ENCODE measurements around the gene MBP. TPM values are rescaled to one million over a fixed set of nuclear protein-coding genes. Genes with fewer than 3 reads are reported as not detected.
A peak's percentile ranks its signal among the peaks of the same experiment; 100 is the strongest.
"Not testable (repeated sequence)": the region's sequence is repeated elsewhere in the genome, so short reads cannot be mapped to it uniquely, and the experiment has no call there.

The MBP gene
- total and polyA plus RNA-seq, 4 experiments from 2014 or later = 92.2 to 187 (median 149) TPM

DNA sequence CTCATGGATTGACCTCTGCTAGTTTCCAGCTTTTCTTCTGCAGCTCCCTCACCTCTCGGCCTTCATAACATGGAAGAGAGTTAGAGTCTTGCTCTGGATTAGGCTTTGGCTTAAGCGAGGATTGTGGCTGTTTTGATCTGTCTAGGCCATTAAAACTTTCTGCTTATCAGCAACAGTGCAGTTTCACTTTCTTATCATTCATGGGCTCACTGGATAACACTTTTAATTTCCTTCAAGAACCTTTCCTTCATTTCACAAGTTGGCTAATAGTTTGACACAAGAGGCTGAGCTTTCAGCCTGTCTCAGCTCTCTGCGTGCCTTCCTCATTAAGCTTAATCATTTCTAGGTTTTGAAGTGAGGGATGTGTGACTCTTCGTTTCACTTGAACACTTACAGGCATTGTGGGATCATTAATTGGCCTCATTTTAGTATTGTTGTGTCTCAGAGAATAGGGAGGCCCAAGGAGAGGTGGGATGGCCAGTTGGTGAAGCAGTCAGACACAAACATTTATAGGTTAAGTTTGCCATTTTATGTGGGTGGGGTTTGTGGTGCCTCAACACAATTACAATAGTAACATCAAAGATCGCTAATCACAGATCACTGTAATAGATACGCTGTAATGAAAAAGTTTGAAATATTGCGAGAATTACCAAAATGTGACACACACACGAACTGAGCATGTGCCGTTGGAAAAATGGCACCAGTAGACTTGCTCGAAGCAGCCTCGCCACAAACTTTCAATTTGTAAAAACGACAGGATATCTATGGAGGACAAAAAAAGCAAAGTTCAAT, 180.9 kb downstream of the MBP start:
- Mint-ChIP-seq H3K9me3 (no peaks in the 10 kb centered on the region), H3K4me1 (peaks cover 27 to 44% (median 37%) of the 10 kb centered on the region in 4 donors), H3K27ac (peak overlapping the region in 5 of 7 donors; percentile 37 to 73 (median 53)), H3K36me3 (peaks cover 55 to 70% of the 10 kb centered on the region in 2 donors), H3K4me3 (peak overlapping the region in 1 of 8 donors; percentile 19), H3K27me3 (no peaks in the 10 kb centered on the region)
- Histone ChIP-seq H3K9me3 (ENCODE audit: control insufficient read depth in 1 of 2, low read length in 2 of 2) (no peaks in the 10 kb centered on the region), H3K4me3 (ENCODE audit: low read length in 2 of 2) (no peak overlapping the region), H3K4me1 (ENCODE audit: insufficient read depth, low read length) (peaks cover 23% of the 10 kb centered on the region), H3K27me3 (ENCODE audit: insufficient read depth, low read length) (no peaks in the 10 kb centered on the region), H3K27ac (ENCODE audit: low read depth, low read length) (no peak overlapping the region), H3K36me3 (ENCODE audit: insufficient read depth, low read length) (peaks cover 14% of the 10 kb centered on the region)
- intact Hi-C loops (cut with micrococcal nuclease) = no loop called here
- ChIA-PET CTCF (ENCODE audit: partially characterized antibody) (no interaction called here), POLR2A (ENCODE audit: partially characterized antibody) (no interaction called here)
- no peak for DNase-seq

- peak overlapping the region in 5 of 8 donors; percentile 18 to 52 (median 44) for H3K4me3 Mint-ChIP-seq
- no peak overlapping the region for H3K4me3 ChIP-seq (ENCODE audit: low read length in 2 of 2)
- intact Hi-C loops (cut with micrococcal nuclease) = no loop called here
- no peaks in the 10 kb centered on the region for H3K9me3 ChIP-seq (ENCODE audit: control insufficient read depth in 1 of 2, low read length in 2 of 2)
- H3K4me1 Mint-ChIP-seq = peaks cover 31 to 54% (median 43%) of the 10 kb centered on the region in 4 donors
- peaks cover 0 to 6% (median 3%) of the 10 kb centered on the region in 8 donors for H3K9me3 Mint-ChIP-seq
- ChIA-PET POLR2A (ENCODE audit: partially characterized antibody) (interaction anchor here (0.7 kb wide), 1 partner anchor 38 kb away, joined by 3 read pairs; no protein-coding TSS in a partner anchor), CTCF (ENCODE audit: partially characterized antibody) (no interaction called here)
- peak overlapping the region in 1 of 7 donors; percentile 48 for H3K27ac Mint-ChIP-seq
- no peak for DNase-seq
- H3K36me3 Mint-ChIP-seq = peaks cover 69 to 72% of the 10 kb centered on the region in 2 donors
- H3K27me3 Mint-ChIP-seq = no peaks in the 10 kb centered on the region
- no peak overlapping the region for H3K27ac ChIP-seq (ENCODE audit: low read depth, low read length)
- no peaks in the 10 kb centered on the region for H3K27me3 ChIP-seq (ENCODE audit: insufficient read depth, low read length)
- H3K36me3 ChIP-seq (ENCODE audit: insufficient read depth, low read length) = peaks cover 12% of the 10 kb centered on the region
- peaks cover 23% of the 10 kb centered on the region for H3K4me1 ChIP-seq (ENCODE audit: insufficient read depth, low read length)
These were observed 184.2 kb downstream of the MBP start for GRCh38 chr18:76948345-76948744.

DNA sequence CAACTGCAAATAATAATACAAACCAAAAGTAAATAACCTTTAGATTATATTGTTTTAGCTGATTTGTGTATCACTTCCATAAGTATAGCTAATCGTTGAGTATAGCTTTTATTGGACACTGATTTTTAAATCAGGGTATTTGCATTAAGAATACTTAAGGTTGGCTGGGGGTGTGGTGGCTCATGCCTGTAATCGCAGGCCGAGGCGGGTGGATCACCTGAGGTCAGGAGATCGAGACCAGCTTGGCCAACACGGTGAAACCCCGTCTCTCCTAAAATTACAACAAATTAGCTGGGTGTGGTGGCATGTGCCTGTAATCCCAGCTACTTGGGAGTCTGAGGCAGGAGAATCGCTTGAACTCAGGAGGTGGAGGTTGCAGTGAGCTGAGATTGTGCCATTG, 188.2 kb downstream of the MBP start:
- CTCF ChIA-PET (ENCODE audit: partially characterized antibody) = interaction anchor here (1.2 to 2.1 kb wide), 3 partner anchors 20 to 56 kb away, joined by 3 to 7 read pairs (median 4); no protein-coding TSS in a partner anchor
- H3K4me3 Mint-ChIP-seq; H3K27me3 Mint-ChIP-seq; H3K4me3 ChIP-seq (ENCODE audit: low read length in 2 of 2); H3K27ac Mint-ChIP-seq; H3K36me3 ChIP-seq (ENCODE audit: insufficient read depth, low read length); H3K27ac ChIP-seq (ENCODE audit: low read depth, low read length); H3K27me3 ChIP-seq (ENCODE audit: insufficient read depth, low read length); intact Hi-C loops (cut with micrococcal nuclease); POLR2A ChIA-PET (ENCODE audit: partially characterized antibody); H3K9me3 Mint-ChIP-seq; H3K9me3 ChIP-seq (ENCODE audit: control insufficient read depth in 1 of 2, low read length in 2 of 2); DNase-seq: not testable (repeated sequence)
- peaks cover 22 to 34% (median 27%) of the 10 kb centered on the region in 4 donors for H3K4me1 Mint-ChIP-seq
- peaks cover 46 to 50% of the 10 kb centered on the region in 2 donors for H3K36me3 Mint-ChIP-seq
- peaks cover 18% of the 10 kb centered on the region for H3K4me1 ChIP-seq (ENCODE audit: insufficient read depth, low read length)

DNA sequence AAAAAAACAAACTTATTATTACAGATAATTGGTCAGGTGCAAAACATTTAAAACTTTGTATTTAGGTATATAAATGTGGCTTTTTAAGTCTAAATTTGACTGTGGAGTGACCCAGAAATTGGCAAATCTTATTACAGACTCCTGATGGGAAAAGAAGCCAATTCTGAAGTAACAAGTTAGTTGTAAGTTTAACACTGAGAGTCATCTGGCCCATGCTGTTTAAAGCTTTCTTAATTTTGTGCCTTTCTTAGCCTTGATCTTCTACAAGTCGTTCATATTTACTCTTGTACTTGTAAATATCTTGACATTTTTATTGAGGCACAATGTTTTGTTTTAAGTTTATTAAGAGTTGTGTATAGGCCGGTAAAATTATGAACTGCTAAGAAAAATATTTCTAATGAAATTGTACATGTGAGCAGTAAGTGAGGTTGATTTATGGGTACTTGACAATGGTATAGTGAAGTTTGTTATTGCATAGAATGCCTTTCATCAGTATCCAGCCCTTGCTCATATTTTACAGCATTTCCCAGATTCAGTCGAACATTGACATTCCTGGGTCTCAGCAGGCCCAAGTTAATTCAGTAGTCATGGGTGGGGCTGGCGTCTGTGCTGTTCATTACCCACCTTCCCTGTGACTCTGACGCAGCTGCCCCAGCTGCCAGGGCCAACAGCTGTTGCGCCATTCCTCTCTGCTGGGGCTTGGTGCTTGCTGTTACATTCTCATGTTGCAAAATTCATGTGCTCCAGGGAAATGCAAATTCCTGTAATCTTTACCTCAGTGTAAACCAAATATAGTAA, 188.8 kb downstream of the MBP start:
- Mint-ChIP-seq H3K36me3 (peaks cover 48 to 51% of the 10 kb centered on the region in 2 donors), H3K9me3 (peaks cover 0 to 6% (median 3%) of the 10 kb centered on the region in 8 donors), H3K27me3 (no peaks in the 10 kb centered on the region), H3K4me3 (no peak overlapping the region), H3K27ac (no peak overlapping the region), H3K4me1 (peaks cover 22 to 28% (median 24%) of the 10 kb centered on the region in 4 donors)
- intact Hi-C loops (cut with micrococcal nuclease) = no loop called here
- CTCF ChIA-PET (ENCODE audit: partially characterized antibody) = interaction anchor here (1.2 to 1.3 kb wide), 2 partner anchors 19 to 56 kb away, joined by 3 to 4 read pairs; no protein-coding TSS in a partner anchor
- Histone ChIP-seq H3K36me3 (ENCODE audit: insufficient read depth, low read length) (peaks cover 8% of the 10 kb centered on the region), H3K4me3 (ENCODE audit: low read length in 2 of 2) (no peak overlapping the region), H3K27ac (ENCODE audit: low read depth, low read length) (no peak overlapping the region), H3K9me3 (ENCODE audit: control insufficient read depth in 1 of 2, low read length in 2 of 2) (no peaks in the 10 kb centered on the region), H3K4me1 (ENCODE audit: insufficient read depth, low read length) (peaks cover 16% of the 10 kb centered on the region), H3K27me3 (ENCODE audit: insufficient read depth, low read length) (no peaks in the 10 kb centered on the region)
- POLR2A ChIA-PET (ENCODE audit: partially characterized antibody) = no interaction called here
- DNase-seq = no peak

DNA sequence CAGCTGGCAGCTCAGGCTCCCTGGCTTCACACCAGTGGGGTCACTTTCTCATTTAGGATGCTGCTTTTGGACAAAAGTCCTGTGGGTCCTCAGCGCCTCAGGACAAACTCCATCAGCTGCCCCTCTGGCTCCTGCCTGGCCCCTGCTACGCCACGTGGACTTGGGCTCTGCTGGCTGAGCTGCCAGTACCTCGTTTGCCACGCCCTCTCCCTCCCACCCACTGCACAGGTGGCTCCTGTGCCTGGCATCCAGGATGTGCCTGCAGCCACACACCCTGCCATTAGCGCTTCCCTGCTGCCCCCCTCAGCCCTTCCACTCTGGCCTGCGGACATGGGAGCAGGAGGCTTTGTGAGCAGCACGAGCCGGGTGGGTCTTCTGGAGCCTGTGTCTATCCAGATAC, 191.3 kb downstream of the MBP start:
- H3K36me3 ChIP-seq (ENCODE audit: insufficient read depth, low read length) = peaks cover 32% of the 10 kb centered on the region
- Mint-ChIP-seq H3K4me3 (no peak overlapping the region), H3K9me3 (peaks cover 0 to 6% (median 3%) of the 10 kb centered on the region in 8 donors), H3K36me3 (peaks cover 44 to 53% of the 10 kb centered on the region in 2 donors), H3K4me1 (peaks cover 4 to 7% (median 5%) of the 10 kb centered on the region in 4 donors), H3K27ac (no peak overlapping the region), H3K27me3 (no peaks in the 10 kb centered on the region)
- no peak overlapping the region for H3K4me3 ChIP-seq (ENCODE audit: low read length in 2 of 2)
- no peaks in the 10 kb centered on the region for H3K4me1 ChIP-seq (ENCODE audit: insufficient read depth, low read length)
- no peaks in the 10 kb centered on the region for H3K27me3 ChIP-seq (ENCODE audit: insufficient read depth, low read length)
- DNase-seq = no peak
- H3K27ac ChIP-seq (ENCODE audit: low read depth, low read length) = no peak overlapping the region
- ChIA-PET CTCF (ENCODE audit: partially characterized antibody) (no interaction called here), POLR2A (ENCODE audit: partially characterized antibody) (no interaction called here)
- no peaks in the 10 kb centered on the region for H3K9me3 ChIP-seq (ENCODE audit: control insufficient read depth in 1 of 2, low read length in 2 of 2)
- intact Hi-C loops (cut with micrococcal nuclease) = no loop called here

GRCh38 chr18:76938619-76939018, 194.0 kb downstream of the MBP start:
- DNase-seq = no peak
- intact Hi-C loops (cut with micrococcal nuclease) = no loop called here
- Mint-ChIP-seq H3K27me3 (no peaks in the 10 kb centered on the region), H3K4me1 (peaks cover 0 to 1% (median 0%) of the 10 kb centered on the region in 4 donors), H3K27ac (no peak overlapping the region), H3K36me3 (peaks cover 45 to 55% of the 10 kb centered on the region in 2 donors), H3K9me3 (no peaks in the 10 kb centered on the region), H3K4me3 (peak overlapping the region in 1 of 8 donors; percentile 31)
- ChIA-PET CTCF (ENCODE audit: partially characterized antibody) (interaction anchor here (1.7 kb wide), 1 partner anchor 137 kb away, joined by 3 read pairs; no protein-coding TSS in a partner anchor), POLR2A (ENCODE audit: partially characterized antibody) (interaction anchor here (0.6 kb wide), 1 partner anchor 127 kb away, joined by 3 read pairs; no protein-coding TSS in a partner anchor)
- H3K27ac ChIP-seq (ENCODE audit: low read depth, low read length) = no peak overlapping the region
- peaks cover 28% of the 10 kb centered on the region for H3K36me3 ChIP-seq (ENCODE audit: insufficient read depth, low read length)
- H3K4me1 ChIP-seq (ENCODE audit: insufficient read depth, low read length) = no peaks in the 10 kb centered on the region
- no peak overlapping the region for H3K4me3 ChIP-seq (ENCODE audit: low read length in 2 of 2)
- no peaks in the 10 kb centered on the region for H3K27me3 ChIP-seq (ENCODE audit: insufficient read depth, low read length)
- H3K9me3 ChIP-seq (ENCODE audit: control insufficient read depth in 1 of 2, low read length in 2 of 2) = no peaks in the 10 kb centered on the region

- intact Hi-C loops (cut with micrococcal nuclease) = no loop called here
- Mint-ChIP-seq H3K9me3 (peaks cover 0 to 2% (median 0%) of the 10 kb centered on the region in 8 donors), H3K27ac (no peak overlapping the region), H3K4me3 (no peak overlapping the region), H3K36me3 (peaks cover 49 to 61% of the 10 kb centered on the region in 2 donors), H3K4me1 (peaks cover 0 to 1% (median 0%) of the 10 kb centered on the region in 4 donors), H3K27me3 (no peaks in the 10 kb centered on the region)
- Histone ChIP-seq H3K27ac (ENCODE audit: low read depth, low read length) (no peak overlapping the region), H3K4me1 (ENCODE audit: insufficient read depth, low read length) (no peaks in the 10 kb centered on the region), H3K27me3 (ENCODE audit: insufficient read depth, low read length) (no peaks in the 10 kb centered on the region), H3K4me3 (ENCODE audit: low read length in 2 of 2) (no peak overlapping the region), H3K36me3 (ENCODE audit: insufficient read depth, low read length) (peaks cover 28% of the 10 kb centered on the region), H3K9me3 (ENCODE audit: control insufficient read depth in 1 of 2, low read length in 2 of 2) (no peaks in the 10 kb centered on the region)
- CTCF ChIA-PET (ENCODE audit: partially characterized antibody) = interaction anchor here (1.7 kb wide), 1 partner anchor 136 kb away, joined by 3 read pairs; no protein-coding TSS in a partner anchor
- POLR2A ChIA-PET (ENCODE audit: partially characterized antibody) = no interaction called here
- DNase-seq = no peak
These were observed 195.0 kb downstream of the MBP start for GRCh38 chr18:76937597-76937996.
